Urinary bladder (tissue), 4 donors: Measurements from ENCODE around the gene ATP11B. TPM values are rescaled to one million over a fixed set of nuclear protein-coding genes. Genes with fewer than 3 reads are reported as not detected.

Source experiments
- DNase-seq: peaks from one replicate; pipeline ENCODE4 v3.0.0-alpha.2; 2015; ENCODE audit errors: extremely low spot score
- H3K27ac ChIP-seq: one replicate; pipeline ENCODE4 v1.5.1; 2013; ENCODE audit warnings: low read depth, mild to moderate bottlenecking, moderate library complexity
- H3K36me3 ChIP-seq: one replicate; pipeline ENCODE4 v1.6.1; 2013; ENCODE audit warnings: mild to moderate bottlenecking, moderate library complexity; ENCODE audit not compliant: insufficient read depth
- H3K4me1 ChIP-seq: one replicate; pipeline ENCODE4 v1.6.1; 2013; ENCODE audit warnings: mild to moderate bottlenecking, moderate library complexity; ENCODE audit not compliant: insufficient read depth
- H3K4me3 ChIP-seq: one replicate; pipeline ENCODE4 v1.5.1; 2013; ENCODE audit warnings: low read depth, low read length
- WGBS: extraction: QIAGEN DNeasy Blood & Tissue Kit; methylation state at CpG from one replicate; pipeline ENCODE4 v1.1.7; 2013; 5-methylcytosine and 5-hydroxymethylcytosine counted together
- polyA plus RNA-seq: library from polyadenylated mRNA; stranded (reverse); fragments of 200-250 nt; gene quantifications from one replicate; pipeline ENCODE4 v1.2.3, GENCODE V29; 2013
- total RNA-seq: library from RNA; depleted of rRNA; stranded (reverse); fragments of >200 nt; gene quantifications from one replicate; pipeline ENCODE4 v1.2.3, GENCODE V29; 2014
- donor health status: healthy with polysubstance abuse.
- donor health status: healthy.

The ATP11B gene
- total and polyA plus RNA-seq, 2 donors, result 18.5 to 165 TPM

- Histone ChIP-seq H3K36me3 (no peaks in the 10 kb centered on the region), H3K4me1 (no peaks in the 10 kb centered on the region), H3K27ac (no peak overlapping the region), H3K4me3 (no peak overlapping the region)
- DNase-seq, result no peak
- 83% methylated on average over 3 of the region's 3 CpGs for WGBS
Observed at GRCh38 chr3:182970811-182971418, 177.6 kb downstream of the ATP11B start.

Other genes with a start within 250 kb of the ATP11B start
- 60.4 TPM for gene DCUN1D1, start 187.0 kb downstream of the ATP11B start, total RNA-seq
- gene DCUN1D1, start 187.0 kb downstream of the ATP11B start, polyA plus RNA-seq, result 22.4 TPM